IPS-15b (cell line): ENCODE measurements around the gene BRAF.
"Not testable (repeated sequence)": the region's sequence is repeated elsewhere in the genome, so short reads cannot be mapped to it uniquely, and the experiment has no call there.

Experiments
- H3K27me3 ChIP-seq: one replicate; pipeline ENCODE4 v1.6.1; 2013; ENCODE audit warnings: low read length; ENCODE audit not compliant: control insufficient read depth, insufficient read depth
- H3K36me3 ChIP-seq: one replicate; pipeline ENCODE4 v1.6.1; 2013; ENCODE audit warnings: low read length; ENCODE audit not compliant: control insufficient read depth, insufficient read depth
- H3K4me1 ChIP-seq: one replicate; pipeline ENCODE4 v1.6.1; 2013; ENCODE audit warnings: mild to moderate bottlenecking, low read length; ENCODE audit not compliant: control insufficient read depth, insufficient read depth
- H3K4me3 ChIP-seq: one replicate; pipeline ENCODE4 v1.5.1; 2013; ENCODE audit warnings: low read depth, low read length
- H3K9ac ChIP-seq: one replicate; pipeline ENCODE4 v1.6.1; 2013; ENCODE audit warnings: low read depth, mild to moderate bottlenecking, low read length
- H3K9me3 ChIP-seq: one replicate; pipeline ENCODE4 v1.6.1; 2013; ENCODE audit warnings: mild to moderate bottlenecking, low read length; ENCODE audit not compliant: control insufficient read depth, insufficient read depth

BRAF gene

GRCh38 chr7:140924821-140925421, at the start of gene BRAF:
Gene BRAF (minus strand): TSS chr7:140924929. CDS start chr7:140924703, 226 bp downstream.
- peaks cover 5% of the 10 kb centered on the region for H3K4me1 ChIP-seq
- no peaks in the 10 kb centered on the region for H3K36me3 ChIP-seq
- H3K9me3 ChIP-seq = no peaks in the 10 kb centered on the region
- H3K27me3 ChIP-seq = no peaks in the 10 kb centered on the region
- peak within 1 kb of the TSS; percentile 90 for H3K4me3 ChIP-seq
- peak within 1 kb of the TSS; percentile 80 for H3K9ac ChIP-seq

GRCh38 chr7:140972876-140973829, 48.4 kb upstream of the BRAF start:
- Histone ChIP-seq H3K9ac (no peak overlapping the region), H3K36me3 (no peaks in the 10 kb centered on the region), H3K9me3 (no peaks in the 10 kb centered on the region), H3K27me3 (no peaks in the 10 kb centered on the region), H3K4me3 (no peak overlapping the region), H3K4me1 (no peaks in the 10 kb centered on the region)

GRCh38 chr7:140972344-140972743, 47.6 kb upstream of the BRAF start:
- H3K4me3 ChIP-seq = no peak overlapping the region
- H3K27me3 ChIP-seq = no peaks in the 10 kb centered on the region
- H3K4me1 ChIP-seq = no peaks in the 10 kb centered on the region
- H3K36me3 ChIP-seq = no peaks in the 10 kb centered on the region
- no peak overlapping the region for H3K9ac ChIP-seq
- H3K9me3 ChIP-seq = no peaks in the 10 kb centered on the region

DNA sequence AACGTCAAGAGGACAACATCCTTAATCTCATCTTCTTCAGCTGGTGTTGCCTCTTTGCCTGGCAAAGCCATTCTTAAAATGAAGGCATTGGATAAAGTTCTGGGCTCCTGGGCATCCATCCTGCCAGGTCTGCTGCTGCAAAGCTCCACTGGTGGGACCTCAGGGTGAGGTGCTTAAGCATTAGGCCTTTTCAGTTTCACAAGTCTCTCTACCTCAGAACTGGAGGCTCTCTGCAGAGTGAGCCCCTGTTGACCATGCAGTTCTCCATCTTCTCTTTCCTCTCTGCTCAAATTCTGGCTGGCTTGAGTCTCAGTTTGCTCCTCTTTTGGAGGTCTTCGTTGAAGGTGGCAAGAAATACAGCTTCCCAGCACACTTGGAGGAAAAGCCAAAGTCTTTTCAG, 42.7 kb upstream of the BRAF start:
- H3K36me3 ChIP-seq = no peaks in the 10 kb centered on the region
- no peaks in the 10 kb centered on the region for H3K27me3 ChIP-seq
- no peak overlapping the region for H3K9ac ChIP-seq
- H3K9me3 ChIP-seq = no peaks in the 10 kb centered on the region
- no peaks in the 10 kb centered on the region for H3K4me1 ChIP-seq
- no peak overlapping the region for H3K4me3 ChIP-seq

- Histone ChIP-seq H3K36me3 (no peaks in the 10 kb centered on the region), H3K4me3 (no peak overlapping the region), H3K9me3 (no peaks in the 10 kb centered on the region), H3K4me1 (no peaks in the 10 kb centered on the region), H3K27me3 (no peaks in the 10 kb centered on the region), H3K9ac (no peak overlapping the region)
These were observed 42.0 kb upstream of the BRAF start for GRCh38 chr7:140966561-140967233.

DNA sequence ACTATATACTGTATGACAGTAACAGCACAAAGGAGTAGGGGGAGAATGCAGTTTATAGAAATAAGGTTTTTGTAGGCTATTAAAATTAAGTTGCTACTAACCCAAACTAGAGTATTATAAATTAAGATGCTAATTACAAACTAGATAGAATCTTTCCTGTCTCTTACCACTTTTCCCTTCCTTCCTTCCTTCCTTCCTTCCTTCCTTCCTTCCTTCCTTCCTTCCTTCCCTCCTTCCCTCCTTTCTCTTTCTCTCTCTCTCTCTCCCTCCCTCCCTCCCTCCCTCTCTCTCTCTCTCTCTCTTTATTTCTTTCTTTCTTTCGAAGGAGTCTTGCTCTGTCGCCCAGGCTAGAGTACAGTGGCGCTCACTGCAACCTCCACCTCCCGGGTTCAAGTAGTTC, 36.4 kb upstream of the BRAF start:
- H3K9ac ChIP-seq = no peak overlapping the region
- no peaks in the 10 kb centered on the region for H3K27me3 ChIP-seq
- H3K4me3 ChIP-seq = no peak overlapping the region
- H3K4me1 ChIP-seq = no peaks in the 10 kb centered on the region
- H3K9me3 ChIP-seq = no peaks in the 10 kb centered on the region
- no peaks in the 10 kb centered on the region for H3K36me3 ChIP-seq

DNA sequence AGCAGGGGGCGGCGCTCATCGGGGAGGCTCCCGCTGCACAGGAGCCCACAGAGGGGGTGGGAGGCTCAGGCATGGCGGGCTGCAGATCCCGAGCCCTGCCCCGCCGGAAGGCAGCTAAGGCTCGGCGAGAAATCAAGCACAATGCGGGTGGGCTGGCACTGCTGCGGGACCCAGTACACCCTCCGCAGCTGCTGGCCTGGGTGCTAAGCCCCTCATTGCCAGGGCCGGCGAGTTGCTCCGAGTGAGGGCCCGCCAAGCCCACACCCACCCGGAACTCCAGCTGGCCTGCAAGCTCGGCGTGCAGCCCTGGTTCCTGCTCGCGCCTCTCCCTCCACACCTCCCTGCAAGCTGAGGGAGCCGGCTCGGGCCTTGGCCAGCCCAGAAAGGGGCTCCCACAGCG, 32.3 kb upstream of the BRAF start:
- not testable (repeated sequence) for H3K36me3 ChIP-seq, H3K9me3 ChIP-seq, H3K4me3 ChIP-seq, H3K27me3 ChIP-seq, H3K4me1 ChIP-seq, H3K9ac ChIP-seq

DNA sequence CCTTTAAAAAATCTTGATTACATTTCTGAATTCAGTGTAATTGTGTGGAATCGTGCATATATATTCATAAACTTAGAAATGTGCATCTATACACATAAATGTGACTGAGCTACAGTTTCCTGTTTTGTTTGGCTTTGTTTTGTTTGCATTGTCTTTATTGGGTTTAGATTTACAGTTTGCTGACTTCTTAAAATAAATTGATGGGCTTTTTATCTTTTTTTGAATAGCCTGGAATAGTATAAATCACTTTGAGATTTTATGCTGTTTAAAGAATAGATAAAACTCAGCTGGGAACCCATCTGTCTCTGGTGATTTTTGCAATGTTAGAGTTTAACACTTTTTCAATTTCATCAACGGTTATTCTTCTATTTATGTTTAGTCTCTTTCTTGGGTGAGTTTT, 21.2 kb upstream of the BRAF start:
- H3K9me3 ChIP-seq = no peaks in the 10 kb centered on the region
- no peaks in the 10 kb centered on the region for H3K4me1 ChIP-seq
- no peak overlapping the region for H3K9ac ChIP-seq
- H3K36me3 ChIP-seq = no peaks in the 10 kb centered on the region
- H3K27me3 ChIP-seq = no peaks in the 10 kb centered on the region
- H3K4me3 ChIP-seq = no peak overlapping the region

DNA sequence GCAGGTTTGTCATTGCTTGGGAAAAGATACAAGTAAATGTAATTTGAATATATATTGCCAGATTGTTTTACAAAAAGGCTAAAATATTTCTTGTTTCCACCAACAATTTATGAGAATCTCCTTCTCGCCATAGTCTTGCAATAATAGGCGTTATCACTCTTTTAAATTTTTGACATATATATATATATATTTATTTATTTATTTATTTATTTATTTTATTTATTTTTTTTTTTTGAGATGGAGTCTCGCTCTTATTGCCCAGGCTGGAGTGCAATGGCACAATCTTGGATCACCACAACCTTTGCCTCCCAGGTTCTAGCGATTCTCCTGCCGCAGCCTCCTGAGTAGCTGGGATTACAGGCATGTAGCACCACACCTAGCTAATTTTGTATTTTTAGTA, 17.5 kb upstream of the BRAF start:
- not testable (repeated sequence) for H3K4me1 ChIP-seq, H3K9ac ChIP-seq, H3K4me3 ChIP-seq, H3K27me3 ChIP-seq, H3K36me3 ChIP-seq, H3K9me3 ChIP-seq

- no peak overlapping the region for H3K4me3 ChIP-seq
- H3K4me1 ChIP-seq = no peaks in the 10 kb centered on the region
- no peaks in the 10 kb centered on the region for H3K9me3 ChIP-seq
- no peak overlapping the region for H3K9ac ChIP-seq
- no peaks in the 10 kb centered on the region for H3K27me3 ChIP-seq
- H3K36me3 ChIP-seq = no peaks in the 10 kb centered on the region
These were observed 16.2 kb upstream of the BRAF start for GRCh38 chr7:140940898-140941297.

DNA sequence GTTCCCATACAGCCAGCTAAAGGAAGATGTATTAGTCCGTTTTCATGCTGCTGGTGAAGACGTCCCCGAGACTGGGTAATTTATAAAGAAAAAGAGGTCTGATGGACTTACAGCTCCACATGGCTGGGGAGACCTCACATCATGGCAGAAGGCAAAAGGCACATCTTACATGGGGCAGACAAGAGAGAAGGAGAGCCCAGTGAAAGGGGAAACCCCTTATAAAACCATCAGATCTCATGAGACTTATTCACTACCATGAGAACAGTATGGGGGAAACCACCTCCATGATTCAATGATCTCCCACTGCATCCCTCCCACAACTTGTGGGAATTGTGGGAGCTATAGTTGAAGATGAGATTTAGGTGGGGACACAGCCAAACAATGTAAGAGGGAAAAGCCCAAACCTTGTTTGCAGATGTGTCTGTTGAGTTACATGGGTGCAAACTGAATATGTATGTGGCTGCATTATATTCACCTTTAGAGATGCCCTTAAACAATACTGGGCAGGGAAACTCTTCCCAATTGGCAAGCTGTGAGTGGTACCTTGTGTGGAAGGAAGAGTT, 13.1 kb upstream of the BRAF start:
- H3K4me1 ChIP-seq = no peaks in the 10 kb centered on the region
- H3K9ac ChIP-seq = no peak overlapping the region
- H3K4me3 ChIP-seq = no peak overlapping the region
- no peaks in the 10 kb centered on the region for H3K9me3 ChIP-seq
- no peaks in the 10 kb centered on the region for H3K27me3 ChIP-seq
- no peaks in the 10 kb centered on the region for H3K36me3 ChIP-seq
